ENCODE data around the gene PPP1R17.

DNA sequence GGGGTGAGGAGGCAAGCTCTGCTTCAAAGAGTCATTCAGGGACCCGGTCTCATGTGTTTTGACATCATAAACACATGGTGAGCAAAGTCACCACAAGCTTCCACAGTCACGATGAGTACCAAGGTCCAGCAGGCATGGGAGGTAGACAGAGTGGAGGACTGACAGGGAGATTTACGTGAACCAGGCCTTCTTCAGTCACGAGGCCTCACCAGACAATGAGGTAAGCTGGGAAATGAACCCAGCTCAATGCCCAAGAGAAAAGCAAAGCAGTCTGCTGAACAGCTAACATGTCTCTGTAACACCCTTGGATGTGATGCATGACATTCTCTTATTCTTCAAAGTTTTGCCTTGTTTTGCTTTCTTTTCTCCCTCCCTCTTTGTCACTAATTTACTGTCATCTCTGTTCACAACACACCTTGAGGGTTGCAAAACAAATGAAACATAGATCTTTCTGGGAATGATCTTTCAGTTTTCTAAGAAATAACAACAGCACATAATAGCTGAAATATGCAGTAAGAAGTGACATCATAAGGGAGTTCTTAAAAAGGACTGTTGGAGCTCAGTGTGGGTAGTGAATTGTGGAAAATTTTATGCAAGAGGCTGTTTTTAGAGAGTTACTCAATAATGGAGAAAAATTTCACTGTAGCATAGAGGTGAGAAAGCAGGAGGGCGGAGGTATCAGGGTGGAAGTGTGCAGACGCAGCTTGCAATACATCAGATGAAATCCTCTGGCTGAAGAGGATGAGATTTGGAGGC lies 9.0 kb downstream of the PPP1R17 start:
- TF ChIP-seq RAD21 (IDR thresholded peaks at IDR 0.05) (no peak), ZBTB33 (IDR thresholded peaks at IDR 0.05) (no peak), NR2F2 (IDR thresholded peaks at IDR 0.05) (no peak)
- TF ChIP-seq, protein P1, sequence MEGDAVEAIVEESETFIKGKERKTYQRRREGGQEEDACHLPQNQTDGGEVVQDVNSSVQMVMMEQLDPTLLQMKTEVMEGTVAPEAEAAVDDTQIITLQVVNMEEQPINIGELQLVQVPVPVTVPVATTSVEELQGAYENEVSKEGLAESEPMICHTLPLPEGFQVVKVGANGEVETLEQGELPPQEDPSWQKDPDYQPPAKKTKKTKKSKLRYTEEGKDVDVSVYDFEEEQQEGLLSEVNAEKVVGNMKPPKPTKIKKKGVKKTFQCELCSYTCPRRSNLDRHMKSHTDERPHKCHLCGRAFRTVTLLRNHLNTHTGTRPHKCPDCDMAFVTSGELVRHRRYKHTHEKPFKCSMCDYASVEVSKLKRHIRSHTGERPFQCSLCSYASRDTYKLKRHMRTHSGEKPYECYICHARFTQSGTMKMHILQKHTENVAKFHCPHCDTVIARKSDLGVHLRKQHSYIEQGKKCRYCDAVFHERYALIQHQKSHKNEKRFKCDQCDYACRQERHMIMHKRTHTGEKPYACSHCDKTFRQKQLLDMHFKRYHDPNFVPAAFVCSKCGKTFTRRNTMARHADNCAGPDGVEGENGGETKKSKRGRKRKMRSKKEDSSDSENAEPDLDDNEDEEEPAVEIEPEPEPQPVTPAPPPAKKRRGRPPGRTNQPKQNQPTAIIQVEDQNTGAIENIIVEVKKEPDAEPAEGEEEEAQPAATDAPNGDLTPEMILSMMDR (IDR thresholded peaks at IDR 0.05; ENCODE audit: low read depth, low read length, missing input control) = no peak
- TF ChIP-seq, protein P2, sequence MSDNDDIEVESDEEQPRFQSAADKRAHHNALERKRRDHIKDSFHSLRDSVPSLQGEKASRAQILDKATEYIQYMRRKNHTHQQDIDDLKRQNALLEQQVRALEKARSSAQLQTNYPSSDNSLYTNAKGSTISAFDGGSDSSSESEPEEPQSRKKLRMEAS (IDR thresholded peaks at IDR 0.05) = no peak
- TF ChIP-seq, protein P3, sequence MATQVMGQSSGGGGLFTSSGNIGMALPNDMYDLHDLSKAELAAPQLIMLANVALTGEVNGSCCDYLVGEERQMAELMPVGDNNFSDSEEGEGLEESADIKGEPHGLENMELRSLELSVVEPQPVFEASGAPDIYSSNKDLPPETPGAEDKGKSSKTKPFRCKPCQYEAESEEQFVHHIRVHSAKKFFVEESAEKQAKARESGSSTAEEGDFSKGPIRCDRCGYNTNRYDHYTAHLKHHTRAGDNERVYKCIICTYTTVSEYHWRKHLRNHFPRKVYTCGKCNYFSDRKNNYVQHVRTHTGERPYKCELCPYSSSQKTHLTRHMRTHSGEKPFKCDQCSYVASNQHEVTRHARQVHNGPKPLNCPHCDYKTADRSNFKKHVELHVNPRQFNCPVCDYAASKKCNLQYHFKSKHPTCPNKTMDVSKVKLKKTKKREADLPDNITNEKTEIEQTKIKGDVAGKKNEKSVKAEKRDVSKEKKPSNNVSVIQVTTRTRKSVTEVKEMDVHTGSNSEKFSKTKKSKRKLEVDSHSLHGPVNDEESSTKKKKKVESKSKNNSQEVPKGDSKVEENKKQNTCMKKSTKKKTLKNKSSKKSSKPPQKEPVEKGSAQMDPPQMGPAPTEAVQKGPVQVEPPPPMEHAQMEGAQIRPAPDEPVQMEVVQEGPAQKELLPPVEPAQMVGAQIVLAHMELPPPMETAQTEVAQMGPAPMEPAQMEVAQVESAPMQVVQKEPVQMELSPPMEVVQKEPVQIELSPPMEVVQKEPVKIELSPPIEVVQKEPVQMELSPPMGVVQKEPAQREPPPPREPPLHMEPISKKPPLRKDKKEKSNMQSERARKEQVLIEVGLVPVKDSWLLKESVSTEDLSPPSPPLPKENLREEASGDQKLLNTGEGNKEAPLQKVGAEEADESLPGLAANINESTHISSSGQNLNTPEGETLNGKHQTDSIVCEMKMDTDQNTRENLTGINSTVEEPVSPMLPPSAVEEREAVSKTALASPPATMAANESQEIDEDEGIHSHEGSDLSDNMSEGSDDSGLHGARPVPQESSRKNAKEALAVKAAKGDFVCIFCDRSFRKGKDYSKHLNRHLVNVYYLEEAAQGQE (IDR thresholded peaks at IDR 0.05) = no peak

Measured in liver (tissue), 3 donors.